GM06990 (cell line): ENCODE data around the gene SYT8.

ENCODE experiments used
- DNase-seq: peaks from one replicate; pipeline ENCODE4 v3.0.0-alpha.2; 2011; ENCODE audit not compliant: insufficient read length; ENCODE audit errors: extremely low read depth
- H3K27me3 ChIP-seq: replicated peaks from 2 replicates; pipeline ENCODE4 v1.6.0; 2011; ENCODE audit warnings: low read length; ENCODE audit not compliant: control insufficient read depth, insufficient read depth
- H3K36me3 ChIP-seq: 2 replicates; pipeline ENCODE4 v1.5.1; 2011; ENCODE audit warnings: low read length; ENCODE audit not compliant: control insufficient read depth, insufficient read depth
- H3K4me3 ChIP-seq: replicated peaks from 2 replicates; pipeline ENCODE4 v1.5.1; 2011; ENCODE audit warnings: low read depth, mild to moderate bottlenecking, control low read depth, low read length
- TF ChIP-seq, protein P1 (sequence below): IDR thresholded peaks from 2 replicates; pipeline ENCODE4 v1.5.1; 2011; ENCODE audit warnings: low read length, control low read depth, mild to moderate bottlenecking, inconsistent platforms; ENCODE audit not compliant: insufficient read depth, poor library complexity, severe bottlenecking

SYT8 gene

DNA sequence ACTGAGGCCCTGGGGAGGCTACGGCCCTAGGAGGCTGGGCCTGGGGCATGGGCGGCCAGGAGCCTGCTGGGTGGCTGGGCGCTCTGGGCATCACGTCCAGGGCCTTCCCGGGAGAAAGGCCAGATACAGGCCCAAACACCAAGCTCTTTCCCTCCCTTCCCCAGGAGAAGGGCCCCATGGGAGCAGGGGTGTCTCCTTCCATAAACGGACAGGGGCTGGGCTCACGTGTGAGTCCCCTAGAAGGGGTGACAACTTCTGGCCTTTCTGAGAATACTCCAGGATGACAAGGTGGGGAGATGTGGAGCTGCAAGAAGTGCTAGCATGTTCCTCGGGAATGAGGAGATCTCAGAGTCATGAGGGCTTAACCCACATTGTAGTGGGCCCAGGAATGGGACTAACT, 19.5 kb upstream of the SYT8 start:
- TF ChIP-seq, protein P1, sequence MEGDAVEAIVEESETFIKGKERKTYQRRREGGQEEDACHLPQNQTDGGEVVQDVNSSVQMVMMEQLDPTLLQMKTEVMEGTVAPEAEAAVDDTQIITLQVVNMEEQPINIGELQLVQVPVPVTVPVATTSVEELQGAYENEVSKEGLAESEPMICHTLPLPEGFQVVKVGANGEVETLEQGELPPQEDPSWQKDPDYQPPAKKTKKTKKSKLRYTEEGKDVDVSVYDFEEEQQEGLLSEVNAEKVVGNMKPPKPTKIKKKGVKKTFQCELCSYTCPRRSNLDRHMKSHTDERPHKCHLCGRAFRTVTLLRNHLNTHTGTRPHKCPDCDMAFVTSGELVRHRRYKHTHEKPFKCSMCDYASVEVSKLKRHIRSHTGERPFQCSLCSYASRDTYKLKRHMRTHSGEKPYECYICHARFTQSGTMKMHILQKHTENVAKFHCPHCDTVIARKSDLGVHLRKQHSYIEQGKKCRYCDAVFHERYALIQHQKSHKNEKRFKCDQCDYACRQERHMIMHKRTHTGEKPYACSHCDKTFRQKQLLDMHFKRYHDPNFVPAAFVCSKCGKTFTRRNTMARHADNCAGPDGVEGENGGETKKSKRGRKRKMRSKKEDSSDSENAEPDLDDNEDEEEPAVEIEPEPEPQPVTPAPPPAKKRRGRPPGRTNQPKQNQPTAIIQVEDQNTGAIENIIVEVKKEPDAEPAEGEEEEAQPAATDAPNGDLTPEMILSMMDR: no peak
- Histone ChIP-seq H3K36me3 (no peaks in the 10 kb centered on the region), H3K4me3 (no peak overlapping the region), H3K27me3 (no peaks in the 10 kb centered on the region)
- no peak for DNase-seq

DNA sequence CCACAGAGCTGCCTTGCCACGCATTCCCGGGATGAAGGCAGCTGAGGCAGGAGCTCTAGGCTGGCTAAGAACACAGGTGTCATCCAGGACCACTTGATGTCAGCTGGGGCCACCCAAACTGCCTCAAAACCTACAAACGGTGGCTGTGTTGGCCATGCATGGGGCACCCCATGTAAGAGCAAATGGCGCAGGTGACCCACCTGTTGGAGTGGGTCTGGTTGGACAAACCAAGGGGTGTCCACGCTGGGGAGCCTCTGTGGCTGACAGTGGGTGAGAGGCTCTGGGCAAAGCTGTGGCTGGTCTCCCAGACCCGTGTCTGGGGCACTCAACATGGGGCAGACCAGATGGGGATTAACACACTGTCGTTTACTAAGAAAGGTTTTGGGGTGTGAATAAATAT, 19.0 kb upstream of the SYT8 start:
- DNase-seq: no peak
- Histone ChIP-seq H3K36me3 (no peaks in the 10 kb centered on the region), H3K27me3 (no peaks in the 10 kb centered on the region), H3K4me3 (no peak overlapping the region)
- TF ChIP-seq, protein P1: no peak

DNA sequence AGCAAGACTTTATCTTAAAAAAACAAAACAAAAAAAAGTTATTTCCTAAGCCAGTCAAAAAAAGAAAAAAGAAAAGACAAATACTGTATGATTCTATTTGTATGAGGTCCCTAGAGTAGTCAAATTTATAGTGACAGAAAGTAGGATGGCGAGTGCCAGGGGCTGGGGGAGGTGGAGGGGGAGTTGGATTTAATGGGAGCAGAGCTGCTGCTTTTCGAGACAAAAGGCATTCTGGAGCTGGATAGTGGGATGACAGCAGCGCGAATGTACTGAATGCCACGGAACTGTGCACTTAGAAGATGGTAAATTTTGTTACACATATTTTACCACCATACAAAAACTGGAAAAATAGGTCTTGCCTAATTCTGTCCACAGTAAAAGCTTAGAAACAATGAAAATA, 17.8 kb upstream of the SYT8 start:
- TF ChIP-seq, protein P1: no peak
- DNase-seq: no peak
- H3K4me3 ChIP-seq: no peak overlapping the region
- no peaks in the 10 kb centered on the region for H3K27me3 ChIP-seq
- H3K36me3 ChIP-seq: no peaks in the 10 kb centered on the region

DNA sequence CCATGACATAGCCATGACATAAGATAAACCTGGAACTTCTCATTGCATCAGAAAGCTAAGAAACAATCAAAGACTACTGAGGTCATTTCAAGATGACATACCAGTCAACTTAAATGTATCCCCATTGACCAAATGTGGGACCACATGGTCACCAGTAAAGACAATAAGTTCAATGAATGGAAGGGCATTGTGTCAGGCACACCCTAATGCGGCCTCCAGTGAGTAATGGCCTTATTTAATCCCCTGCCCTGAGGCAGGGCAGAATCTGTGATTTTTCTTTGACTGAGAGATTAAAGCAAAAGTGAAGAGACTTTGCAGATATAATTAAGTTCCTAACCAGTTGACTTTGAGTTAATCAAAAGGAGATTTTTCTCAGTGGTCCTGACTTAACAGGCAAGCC, 17.3 kb upstream of the SYT8 start:
- DNase-seq: no peak

DNA sequence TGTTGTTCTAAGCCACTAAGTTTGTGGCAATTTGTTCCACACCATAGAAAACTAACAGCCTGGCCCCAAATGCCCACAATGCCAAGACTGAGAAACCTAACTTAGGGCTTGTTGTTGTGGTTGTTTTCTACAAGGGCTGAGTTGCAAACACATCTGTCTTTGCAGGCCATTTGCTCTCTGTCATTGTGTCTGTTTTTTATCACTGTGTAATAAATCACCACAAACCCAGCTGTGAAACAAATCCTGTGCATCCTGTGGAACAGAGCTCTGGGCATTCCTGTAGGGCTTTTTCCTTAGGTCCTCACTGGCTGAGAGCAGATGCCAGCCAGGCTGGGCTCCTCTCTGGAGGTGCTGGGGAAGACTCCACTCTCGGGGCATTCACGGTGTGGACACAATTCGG, 15.7 kb upstream of the SYT8 start:
- Histone ChIP-seq H3K4me3 (no peak overlapping the region), H3K27me3 (no peaks in the 10 kb centered on the region; the same call in 1 of the 2 replicates), H3K36me3 (no peaks in the 10 kb centered on the region)
- DNase-seq: no peak
- TF ChIP-seq, protein P1: no peak

More for the DNA sequence above, 17.3 kb upstream of the SYT8 start:
- TF ChIP-seq, protein P1: no peak
- Histone ChIP-seq H3K27me3 (no peaks in the 10 kb centered on the region; the same call in 1 of the 2 replicates), H3K4me3 (no peak overlapping the region), H3K36me3 (no peaks in the 10 kb centered on the region)
